Liver (tissue), 4 donors: ENCODE results near the gene HENMT1. TPM values are rescaled to one million over a fixed set of nuclear protein-coding genes. Genes with fewer than 3 reads are reported as not detected.

Experiments used
- polyA plus RNA-seq, 2 donors: library from polyadenylated mRNA; stranded (reverse) in 1 of 2; unstranded in 1 of 2; fragments of 200-250 nt in 1 of 2; fragments of >200 nt in 1 of 2; fragmentation: Nextera tagmentation in 1 of 2; extraction: Ambion mirVana in 1 of 2; gene quantifications; one replicate each; pipeline versions ENCODE4 v1.2.1 to v1.2.3, GENCODE V29; 2013 to 2015
- total RNA-seq, 2 donors: library from RNA; depleted of rRNA; stranded (reverse); fragments of >200 nt; gene quantifications; one replicate each; pipeline ENCODE4 v1.2.3, GENCODE V29; 2014
- donor health status: healthy.
- donor health status: healthy.
- donor health status: healthy.

The HENMT1 gene
- total and polyA plus RNA-seq, 4 donors: 0.87 to 7.3 (median 1.1) TPM

Other genes starting within 250 kb of the HENMT1 start
- not detected for gene NBPF6, start 210.8 kb downstream of the HENMT1 start, total RNA-seq
- gene NBPF6, start 210.8 kb downstream of the HENMT1 start, polyA plus RNA-seq: not detected
- 10 to 100 TPM in 1 of 2 donors, 1 to 10 TPM in 1; 2.3 to 10.6 TPM for gene EEIG2, start 101.0 kb downstream of the HENMT1 start, total RNA-seq
- under 1 TPM; 0.50 to 0.97 TPM for gene EEIG2, start 101.0 kb downstream of the HENMT1 start, polyA plus RNA-seq
- 10 to 100 TPM; 11.0 to 17.7 TPM for gene PRPF38B, start 31.2 kb upstream of the HENMT1 start, total RNA-seq
- 10 to 100 TPM in 1 of 2 donors, 1 to 10 TPM in 1; 9.5 to 20.9 TPM for gene PRPF38B, start 31.2 kb upstream of the HENMT1 start, polyA plus RNA-seq
- not detected for gene FNDC7, start 51.8 kb upstream of the HENMT1 start, total RNA-seq
- gene FNDC7, start 51.8 kb upstream of the HENMT1 start, polyA plus RNA-seq: not detected
- 10 to 100 TPM; 28.9 to 33.0 TPM for gene STXBP3, start 85.6 kb upstream of the HENMT1 start, total RNA-seq
- gene STXBP3, start 85.6 kb upstream of the HENMT1 start, polyA plus RNA-seq: 10 to 100 TPM; 10.9 to 17.6 TPM
- gene AKNAD1, start 196.0 kb upstream of the HENMT1 start, total RNA-seq: not detected
- not detected for gene AKNAD1, start 196.0 kb upstream of the HENMT1 start, polyA plus RNA-seq
- gene GPSM2, start 215.9 kb upstream of the HENMT1 start, total RNA-seq: 10 to 100 TPM in 1 of 2 donors, under 1 TPM in 1; 0.33 to 28.9 TPM
- 1 to 10 TPM in 1 of 2 donors, under 1 TPM in 1; 0.61 to 1.5 TPM for gene GPSM2, start 215.9 kb upstream of the HENMT1 start, polyA plus RNA-seq